Neural cell (in vitro differentiated cells): ENCODE measurements around the gene SSBP3. TPM values are rescaled to one million over a fixed set of nuclear protein-coding genes. Genes with fewer than 3 reads are reported as not detected.

Source experiments
- H2AFZ ChIP-seq: fragments of 200-600, 300-800 bp; sonication (generic), shearing (Covaris generic); 2 replicates; pipeline ENCODE4 v1.6.0; 2014; ENCODE audit warnings: low read depth, mild to moderate bottlenecking, antibody characterized with exemption, low read length, moderate library complexity
- H3F3A ChIP-seq: fragments of 200-600 bp; shearing (Covaris generic); 2 replicates; pipeline ENCODE4 v1.6.1; 2016; ENCODE audit warnings: mild to moderate bottlenecking, moderate library complexity, mixed read lengths, antibody characterized with exemption, low read length; ENCODE audit not compliant: insufficient read depth, poor library complexity, severe bottlenecking
- H3K27ac ChIP-seq: fragments of 200-600, 300-800 bp; sonication (generic), shearing (Covaris generic); 2 replicates; pipeline ENCODE4 v1.5.1; 2014; ENCODE audit warnings: mild to moderate bottlenecking, low read length, moderate library complexity
- H3K27me3 ChIP-seq: fragments of 300-800, 200-600 bp; sonication (generic), shearing (Covaris generic); 2 replicates; pipeline ENCODE4 v1.6.0; 2014; ENCODE audit warnings: mild to moderate bottlenecking, low read depth, low read length, moderate library complexity; ENCODE audit not compliant: insufficient read depth
- H3K36me3 ChIP-seq: fragments of 300-800, 200-600 bp; sonication (generic), shearing (Covaris generic); 2 replicates; pipeline ENCODE4 v1.5.1; 2014; ENCODE audit warnings: mild to moderate bottlenecking, antibody characterized with exemption, low read length, moderate library complexity; ENCODE audit not compliant: insufficient read depth
- H3K4me2 ChIP-seq: fragments of 300-800, 200-600 bp; sonication (generic), shearing (Covaris generic); 2 replicates; pipeline ENCODE4 v1.6.0; 2014; ENCODE audit warnings: mild to moderate bottlenecking, low read length
- H3K4me3 ChIP-seq: fragments of 300-800, 200-600 bp; sonication (generic), shearing (Covaris generic); 2 replicates; pipeline ENCODE4 v1.5.1; 2014; ENCODE audit warnings: mild to moderate bottlenecking, low read length, moderate library complexity
- H3K79me2 ChIP-seq: fragments of 200-600 bp; shearing (Covaris generic); replicated peaks from 2 replicates; pipeline ENCODE4 v1.6.0; 2014; ENCODE audit warnings: mild to moderate bottlenecking, low read length, moderate library complexity; ENCODE audit not compliant: insufficient read depth
- H3K9ac ChIP-seq: fragments of 300-800, 200-600 bp; sonication (generic), shearing (Covaris generic); 2 replicates; pipeline ENCODE4 v1.6.1; 2016; ENCODE audit warnings: mild to moderate bottlenecking, low read length, mixed read lengths
- H3K9me2 ChIP-seq: fragments of 200-600 bp; shearing (Covaris generic); 2 replicates; pipeline ENCODE4 v1.6.1; 2016; ENCODE audit warnings: mild to moderate bottlenecking, low read length, mixed read lengths; ENCODE audit not compliant: insufficient read depth
- H3K9me3 ChIP-seq: fragments of 200-600, 300-800 bp; sonication (generic), shearing (Covaris generic); 2 replicates; pipeline ENCODE4 v1.6.1; 2016; ENCODE audit warnings: mild to moderate bottlenecking, mixed run types, low read length, moderate library complexity, mixed read lengths
- H4K20me1 ChIP-seq: fragments of 200-600 bp; shearing (Covaris generic); 2 replicates; pipeline ENCODE4 v1.6.1; 2016; ENCODE audit warnings: mild to moderate bottlenecking, mixed run types; ENCODE audit not compliant: insufficient read depth
- EP300 ChIP-seq: fragments of 450-650 bp; conservative IDR thresholded peaks from 2 replicates; pipeline ENCODE4 v1.6.1; 2014; ENCODE audit warnings: antibody characterized with exemption, mild to moderate bottlenecking, moderate library complexity; ENCODE audit not compliant: poor library complexity, severe bottlenecking
- EZH2 ChIP-seq: fragments of 200-600, 300-800 bp; shearing (Covaris generic), sonication (generic); IDR thresholded peaks from 2 replicates; pipeline ENCODE4 v1.6.1; 2014; ENCODE audit warnings: antibody characterized with exemption, low read length, borderline replicate concordance, mild to moderate bottlenecking; ENCODE audit not compliant: insufficient read depth, poor library complexity, severe bottlenecking
- MXI1 ChIP-seq: fragments of 450-650 bp; conservative IDR thresholded peaks from 2 replicates; pipeline ENCODE4 v1.6.1; 2014; ENCODE audit warnings: antibody characterized with exemption, mild to moderate bottlenecking; ENCODE audit not compliant: poor library complexity, severe bottlenecking
- POLR2AphosphoS5 ChIP-seq: IDR thresholded peaks from 2 replicates; pipeline ENCODE4 v1.6.1; 2012
- RAD21 ChIP-seq: fragments of 450-650 bp; conservative IDR thresholded peaks from 2 replicates; pipeline ENCODE4 v1.6.1; 2014; ENCODE audit warnings: antibody characterized with exemption, mild to moderate bottlenecking, moderate library complexity
- SMC3 ChIP-seq: fragments of 450-650 bp; conservative IDR thresholded peaks from 2 replicates; pipeline ENCODE4 v1.6.1; 2014; ENCODE audit warnings: antibody characterized with exemption, mild to moderate bottlenecking, moderate library complexity; ENCODE audit not compliant: poor library complexity
- TAF1 ChIP-seq: IDR thresholded peaks from 2 replicates; pipeline ENCODE4 v1.6.1; 2012; ENCODE audit warnings: low read depth
- polyA plus RNA-seq: library from polyadenylated mRNA; depleted of rRNA; stranded (reverse); fragments of >200 nt; gene quantifications from 2 replicates; pipeline ENCODE4 v1.2.3, GENCODE V29; 2014
- TF ChIP-seq, protein P1 (sequence below): IDR thresholded peaks from 2 replicates; pipeline ENCODE4 v1.6.1; 2012; ENCODE audit warnings: borderline replicate concordance
- TF ChIP-seq, protein P2 (sequence below): fragments of 450-650 bp; IDR thresholded peaks from 2 replicates; pipeline ENCODE4 v1.5.1; 2014; ENCODE audit warnings: antibody characterized with exemption, mild to moderate bottlenecking, moderate library complexity; ENCODE audit not compliant: poor library complexity, severe bottlenecking

The SSBP3 gene
- polyA plus RNA-seq, 1 donor from 2014 or later = 77.4 TPM

DNA sequence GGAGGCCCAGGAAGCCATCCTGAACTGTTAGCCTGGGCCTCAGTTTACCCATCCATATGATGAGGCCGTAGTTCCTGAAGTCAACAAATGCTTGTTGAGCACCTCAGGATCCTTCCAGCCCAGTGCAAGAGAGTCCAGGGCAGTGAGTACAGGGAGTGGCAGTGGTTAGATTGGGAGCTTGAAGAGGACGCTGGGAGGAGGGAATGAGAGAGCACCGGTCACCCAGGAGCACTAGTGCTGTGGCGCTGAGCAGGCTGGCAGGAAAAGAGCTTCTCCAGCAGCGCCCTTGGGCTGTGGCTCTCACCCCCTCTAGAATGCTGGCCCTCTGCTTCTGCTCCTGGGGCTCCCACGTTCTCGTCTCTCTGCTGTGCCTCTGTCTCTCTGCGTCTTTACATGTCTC is 10.2 kb upstream of the SSBP3 start:
- no peaks in the 10 kb centered on the region for H4K20me1 ChIP-seq
- H3K9me2 ChIP-seq = no peaks in the 10 kb centered on the region

DNA sequence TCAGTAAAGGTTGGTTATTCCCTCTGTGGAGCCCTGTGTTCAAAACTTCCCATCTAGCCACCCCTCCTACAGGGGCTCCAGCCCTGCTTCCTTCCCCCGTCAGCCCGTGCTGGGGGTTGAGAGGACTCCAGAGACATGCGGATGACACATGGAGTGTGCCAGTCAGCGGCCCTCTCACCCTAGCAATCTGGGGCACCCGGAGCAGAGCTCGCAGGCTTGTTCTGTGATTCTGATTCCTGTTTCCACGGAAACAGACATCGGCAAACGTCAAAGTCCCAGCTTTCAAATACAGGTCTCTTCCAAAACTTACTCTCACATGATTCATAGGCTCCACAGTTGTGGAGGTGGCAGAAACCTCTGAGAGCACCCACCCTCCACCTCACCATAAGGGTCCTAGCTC is 9.8 kb upstream of the SSBP3 start:
- Histone ChIP-seq H3K27ac (no peak overlapping the region), H2AFZ (no peak overlapping the region), H3K9ac (no peak overlapping the region), H3K4me3 (no peak overlapping the region), H3K79me2 (no peaks in the 10 kb centered on the region), H3K27me3 (no peaks in the 10 kb centered on the region), H3K9me3 (no peaks in the 10 kb centered on the region), H3K4me2 (no peak overlapping the region), H3F3A (no peaks in the 10 kb centered on the region), H4K20me1 (no peaks in the 10 kb centered on the region), H3K9me2 (no peaks in the 10 kb centered on the region), H3K36me3 (no peaks in the 10 kb centered on the region)
- TF ChIP-seq RAD21 (no peak), EZH2 (no peak), TAF1 (no peak), EP300 (no peak), MXI1 (no peak), POLR2AphosphoS5 (no peak), SMC3 (no peak)
- TF ChIP-seq, protein P1, sequence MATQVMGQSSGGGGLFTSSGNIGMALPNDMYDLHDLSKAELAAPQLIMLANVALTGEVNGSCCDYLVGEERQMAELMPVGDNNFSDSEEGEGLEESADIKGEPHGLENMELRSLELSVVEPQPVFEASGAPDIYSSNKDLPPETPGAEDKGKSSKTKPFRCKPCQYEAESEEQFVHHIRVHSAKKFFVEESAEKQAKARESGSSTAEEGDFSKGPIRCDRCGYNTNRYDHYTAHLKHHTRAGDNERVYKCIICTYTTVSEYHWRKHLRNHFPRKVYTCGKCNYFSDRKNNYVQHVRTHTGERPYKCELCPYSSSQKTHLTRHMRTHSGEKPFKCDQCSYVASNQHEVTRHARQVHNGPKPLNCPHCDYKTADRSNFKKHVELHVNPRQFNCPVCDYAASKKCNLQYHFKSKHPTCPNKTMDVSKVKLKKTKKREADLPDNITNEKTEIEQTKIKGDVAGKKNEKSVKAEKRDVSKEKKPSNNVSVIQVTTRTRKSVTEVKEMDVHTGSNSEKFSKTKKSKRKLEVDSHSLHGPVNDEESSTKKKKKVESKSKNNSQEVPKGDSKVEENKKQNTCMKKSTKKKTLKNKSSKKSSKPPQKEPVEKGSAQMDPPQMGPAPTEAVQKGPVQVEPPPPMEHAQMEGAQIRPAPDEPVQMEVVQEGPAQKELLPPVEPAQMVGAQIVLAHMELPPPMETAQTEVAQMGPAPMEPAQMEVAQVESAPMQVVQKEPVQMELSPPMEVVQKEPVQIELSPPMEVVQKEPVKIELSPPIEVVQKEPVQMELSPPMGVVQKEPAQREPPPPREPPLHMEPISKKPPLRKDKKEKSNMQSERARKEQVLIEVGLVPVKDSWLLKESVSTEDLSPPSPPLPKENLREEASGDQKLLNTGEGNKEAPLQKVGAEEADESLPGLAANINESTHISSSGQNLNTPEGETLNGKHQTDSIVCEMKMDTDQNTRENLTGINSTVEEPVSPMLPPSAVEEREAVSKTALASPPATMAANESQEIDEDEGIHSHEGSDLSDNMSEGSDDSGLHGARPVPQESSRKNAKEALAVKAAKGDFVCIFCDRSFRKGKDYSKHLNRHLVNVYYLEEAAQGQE = no peak
- TF ChIP-seq, protein P2, sequence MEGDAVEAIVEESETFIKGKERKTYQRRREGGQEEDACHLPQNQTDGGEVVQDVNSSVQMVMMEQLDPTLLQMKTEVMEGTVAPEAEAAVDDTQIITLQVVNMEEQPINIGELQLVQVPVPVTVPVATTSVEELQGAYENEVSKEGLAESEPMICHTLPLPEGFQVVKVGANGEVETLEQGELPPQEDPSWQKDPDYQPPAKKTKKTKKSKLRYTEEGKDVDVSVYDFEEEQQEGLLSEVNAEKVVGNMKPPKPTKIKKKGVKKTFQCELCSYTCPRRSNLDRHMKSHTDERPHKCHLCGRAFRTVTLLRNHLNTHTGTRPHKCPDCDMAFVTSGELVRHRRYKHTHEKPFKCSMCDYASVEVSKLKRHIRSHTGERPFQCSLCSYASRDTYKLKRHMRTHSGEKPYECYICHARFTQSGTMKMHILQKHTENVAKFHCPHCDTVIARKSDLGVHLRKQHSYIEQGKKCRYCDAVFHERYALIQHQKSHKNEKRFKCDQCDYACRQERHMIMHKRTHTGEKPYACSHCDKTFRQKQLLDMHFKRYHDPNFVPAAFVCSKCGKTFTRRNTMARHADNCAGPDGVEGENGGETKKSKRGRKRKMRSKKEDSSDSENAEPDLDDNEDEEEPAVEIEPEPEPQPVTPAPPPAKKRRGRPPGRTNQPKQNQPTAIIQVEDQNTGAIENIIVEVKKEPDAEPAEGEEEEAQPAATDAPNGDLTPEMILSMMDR = no peak

More for the DNA sequence above, 10.2 kb upstream of the SSBP3 start:
- no peaks in the 10 kb centered on the region for H3K9me3 ChIP-seq
- TF ChIP-seq SMC3 = no peak
- TF ChIP-seq TAF1 = no peak
- TF ChIP-seq, protein P1 = no peak
- TF ChIP-seq POLR2AphosphoS5 = no peak
- TF ChIP-seq EZH2 = no peak
- TF ChIP-seq, protein P2 = no peak
- no peak for TF ChIP-seq EP300
- TF ChIP-seq RAD21 = no peak
- no peak for TF ChIP-seq MXI1
- no peak overlapping the region for H3K27ac ChIP-seq
- no peaks in the 10 kb centered on the region for H3F3A ChIP-seq
- H3K4me2 ChIP-seq = no peak overlapping the region
- no peaks in the 10 kb centered on the region for H3K27me3 ChIP-seq
- no peaks in the 10 kb centered on the region for H3K79me2 ChIP-seq
- no peak overlapping the region for H3K9ac ChIP-seq
- H3K4me3 ChIP-seq = no peak overlapping the region
- H2AFZ ChIP-seq = no peak overlapping the region
- no peaks in the 10 kb centered on the region for H3K36me3 ChIP-seq
